ENCODE data around the gene SOST. TPM values are rescaled to one million over a fixed set of nuclear protein-coding genes. Genes with fewer than 3 reads are reported as not detected.

SOST gene
- total RNA-seq, 1 donor from 2014 or later, result not detected

DNA sequence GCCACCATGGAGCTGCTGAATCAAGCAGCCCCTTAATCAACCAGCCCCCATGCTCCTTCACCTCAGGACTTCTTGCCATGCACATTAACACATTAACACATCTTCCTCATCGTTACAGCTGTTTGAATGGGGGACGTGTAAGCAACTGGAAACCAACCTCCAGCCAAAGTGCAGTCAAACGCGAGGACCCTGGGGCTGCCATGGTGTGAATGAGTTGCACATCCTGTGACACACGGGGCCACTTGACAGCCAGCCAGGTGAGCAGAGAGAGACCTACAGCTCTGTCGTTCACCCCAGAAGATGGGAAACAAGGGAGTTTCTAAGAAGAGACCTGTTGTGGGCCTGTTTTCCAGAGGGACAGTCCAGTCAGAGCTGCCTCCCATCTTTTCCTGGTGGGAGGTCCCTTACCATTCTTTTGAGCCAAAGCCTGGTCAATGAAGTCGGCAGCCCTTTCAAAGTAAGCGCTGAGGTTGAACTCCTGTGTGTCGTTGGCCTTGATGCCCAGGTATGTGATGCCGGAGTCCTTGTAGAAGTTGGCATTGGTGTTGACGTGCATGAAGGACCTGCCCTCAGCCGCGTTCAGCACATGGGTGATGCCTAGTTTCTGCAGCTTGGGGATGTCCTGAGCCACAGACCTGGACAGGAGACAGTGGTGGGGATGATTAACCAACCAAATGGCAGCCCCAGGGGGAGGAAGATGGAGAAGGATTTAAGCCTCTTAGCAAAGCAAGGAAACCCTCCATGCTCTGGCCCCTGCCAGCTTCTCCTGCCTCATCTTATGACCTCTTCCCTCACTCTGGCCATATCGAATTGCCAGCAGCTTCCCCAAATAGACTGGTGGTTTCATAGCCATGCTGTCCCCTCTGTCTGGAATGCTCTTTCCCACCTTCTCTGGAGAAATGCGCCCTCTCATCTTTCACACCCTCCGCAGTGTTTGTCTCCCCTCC lies 16.0 kb upstream of the SOST start:
- no peaks in the 10 kb centered on the region for H3K9me3 Mint-ChIP-seq (ENCODE audit: low read depth)
- no peak overlapping the region for H3K27ac Mint-ChIP-seq (ENCODE audit: unreplicated experiment)
- H3K4me3 Mint-ChIP-seq (ENCODE audit: unreplicated experiment), result no peak overlapping the region
- DNase-seq (ENCODE audit: low spot score), result no peak
- TF ChIP-seq, protein P1, sequence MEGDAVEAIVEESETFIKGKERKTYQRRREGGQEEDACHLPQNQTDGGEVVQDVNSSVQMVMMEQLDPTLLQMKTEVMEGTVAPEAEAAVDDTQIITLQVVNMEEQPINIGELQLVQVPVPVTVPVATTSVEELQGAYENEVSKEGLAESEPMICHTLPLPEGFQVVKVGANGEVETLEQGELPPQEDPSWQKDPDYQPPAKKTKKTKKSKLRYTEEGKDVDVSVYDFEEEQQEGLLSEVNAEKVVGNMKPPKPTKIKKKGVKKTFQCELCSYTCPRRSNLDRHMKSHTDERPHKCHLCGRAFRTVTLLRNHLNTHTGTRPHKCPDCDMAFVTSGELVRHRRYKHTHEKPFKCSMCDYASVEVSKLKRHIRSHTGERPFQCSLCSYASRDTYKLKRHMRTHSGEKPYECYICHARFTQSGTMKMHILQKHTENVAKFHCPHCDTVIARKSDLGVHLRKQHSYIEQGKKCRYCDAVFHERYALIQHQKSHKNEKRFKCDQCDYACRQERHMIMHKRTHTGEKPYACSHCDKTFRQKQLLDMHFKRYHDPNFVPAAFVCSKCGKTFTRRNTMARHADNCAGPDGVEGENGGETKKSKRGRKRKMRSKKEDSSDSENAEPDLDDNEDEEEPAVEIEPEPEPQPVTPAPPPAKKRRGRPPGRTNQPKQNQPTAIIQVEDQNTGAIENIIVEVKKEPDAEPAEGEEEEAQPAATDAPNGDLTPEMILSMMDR (IDR thresholded peaks at IDR 0.05), result no peak
- H3K36me3 Mint-ChIP-seq (ENCODE audit: low read depth), result peaks cover 39% of the 10 kb centered on the region
- H3K27me3 Mint-ChIP-seq (ENCODE audit: low read depth), result no peaks in the 10 kb centered on the region
- H3K4me1 Mint-ChIP-seq (ENCODE audit: low read depth), result peaks cover 22% of the 10 kb centered on the region

DNA sequence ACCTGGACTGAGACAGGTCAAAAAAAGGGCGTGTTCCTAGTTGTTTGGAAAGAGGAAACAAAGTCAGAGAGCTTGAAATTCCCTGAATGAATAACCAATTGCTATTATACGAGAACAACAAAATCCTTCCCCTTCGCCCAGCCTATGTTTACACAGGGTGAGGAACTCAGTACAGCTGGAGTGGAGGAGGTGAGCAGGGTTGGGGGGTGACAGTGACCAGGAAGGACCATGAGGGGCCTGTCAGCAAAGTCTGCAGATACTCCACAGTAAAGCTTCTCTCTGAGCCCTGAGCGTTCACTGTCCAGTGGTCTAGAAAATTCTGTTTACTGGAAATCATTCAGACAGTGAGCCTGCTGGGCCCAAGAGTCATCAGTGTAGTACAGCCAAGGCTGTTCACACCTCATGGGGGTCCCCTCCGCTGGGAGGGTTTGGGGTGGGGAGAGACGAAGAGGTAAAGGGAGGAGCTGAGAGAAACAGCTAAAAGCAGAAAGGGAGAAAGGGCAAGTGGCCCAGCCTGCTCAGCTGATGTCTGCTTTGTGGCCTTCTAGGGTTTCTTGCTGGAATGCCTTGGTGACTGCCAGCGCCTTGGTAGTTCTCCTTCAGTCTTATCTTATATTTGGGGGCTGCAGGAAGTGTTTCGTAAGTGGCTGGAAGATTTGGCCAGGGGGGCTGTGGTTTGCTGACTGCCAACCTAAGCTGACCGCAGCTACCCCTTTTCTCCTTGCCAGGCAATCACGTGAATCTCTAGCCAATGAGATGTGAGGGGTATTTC lies 14.5 kb upstream of the SOST start:
- H3K9me3 Mint-ChIP-seq (ENCODE audit: low read depth), result no peaks in the 10 kb centered on the region
- H3K27me3 Mint-ChIP-seq (ENCODE audit: low read depth), result no peaks in the 10 kb centered on the region
- H3K4me3 Mint-ChIP-seq (ENCODE audit: unreplicated experiment), result no peak overlapping the region
- peaks cover 44% of the 10 kb centered on the region for H3K36me3 Mint-ChIP-seq (ENCODE audit: low read depth)
- DNase-seq (ENCODE audit: low spot score), result no peak
- peaks cover 17% of the 10 kb centered on the region for H3K4me1 Mint-ChIP-seq (ENCODE audit: low read depth)
- TF ChIP-seq, protein P1 (IDR thresholded peaks at IDR 0.05), result no peak
- no peak overlapping the region for H3K27ac Mint-ChIP-seq (ENCODE audit: unreplicated experiment)

DNA sequence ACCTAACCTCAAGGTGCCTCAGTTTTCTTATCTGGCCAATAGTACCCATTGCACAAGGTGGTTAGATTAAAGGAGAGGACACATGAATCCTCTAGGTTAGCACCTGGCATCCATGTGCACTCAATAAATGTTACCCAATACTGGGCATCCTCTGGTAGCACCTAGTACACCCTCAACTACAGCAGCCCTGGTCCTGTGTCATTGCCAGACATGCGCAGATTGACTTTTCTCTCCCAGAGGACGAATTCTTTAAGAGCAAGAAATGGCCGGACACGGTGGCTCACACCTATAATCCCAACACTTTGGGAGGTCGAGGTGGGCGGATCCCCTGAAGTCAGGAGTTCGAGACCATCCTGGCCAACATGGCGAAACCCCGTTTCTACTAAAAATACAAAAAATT lies 12.9 kb upstream of the SOST start:
- Mint-ChIP-seq H3K4me1 (ENCODE audit: low read depth) (peaks cover 2% of the 10 kb centered on the region), H3K27ac (ENCODE audit: unreplicated experiment) (no peak overlapping the region), H3K9me3 (ENCODE audit: low read depth) (no peaks in the 10 kb centered on the region), H3K27me3 (ENCODE audit: low read depth) (no peaks in the 10 kb centered on the region), H3K36me3 (ENCODE audit: low read depth) (peaks cover 44% of the 10 kb centered on the region), H3K4me3 (ENCODE audit: unreplicated experiment) (no peak overlapping the region)
- DNase-seq (ENCODE audit: low spot score), result no peak
- TF ChIP-seq, protein P1 (IDR thresholded peaks at IDR 0.05), result no peak

DNA sequence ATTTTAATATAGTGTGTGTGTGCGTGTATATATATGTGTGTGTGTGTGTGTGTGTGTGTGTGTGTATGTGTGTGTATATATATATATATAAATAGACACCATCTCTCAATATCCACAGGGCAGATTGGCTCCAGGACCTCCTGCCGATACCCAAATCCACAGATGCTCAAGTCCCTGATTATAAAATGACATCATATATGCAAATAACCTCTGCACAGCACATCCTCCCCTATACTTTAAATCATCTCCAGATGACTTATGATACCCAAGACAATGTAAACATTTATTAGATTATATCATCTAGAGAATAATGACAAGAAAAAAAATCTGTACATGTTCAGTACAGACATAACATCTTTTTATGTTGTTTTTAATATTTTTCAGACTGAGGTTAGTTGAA lies 12.4 kb upstream of the SOST start:
- Mint-ChIP-seq H3K27me3 (ENCODE audit: low read depth) (no peaks in the 10 kb centered on the region), H3K4me3 (ENCODE audit: unreplicated experiment) (no peak overlapping the region), H3K36me3 (ENCODE audit: low read depth) (peaks cover 43% of the 10 kb centered on the region), H3K9me3 (ENCODE audit: low read depth) (no peaks in the 10 kb centered on the region), H3K4me1 (ENCODE audit: low read depth) (no peaks in the 10 kb centered on the region), H3K27ac (ENCODE audit: unreplicated experiment) (no peak overlapping the region)
- TF ChIP-seq, protein P1 (IDR thresholded peaks at IDR 0.05), result no peak
- DNase-seq (ENCODE audit: low spot score), result no peak

DNA sequence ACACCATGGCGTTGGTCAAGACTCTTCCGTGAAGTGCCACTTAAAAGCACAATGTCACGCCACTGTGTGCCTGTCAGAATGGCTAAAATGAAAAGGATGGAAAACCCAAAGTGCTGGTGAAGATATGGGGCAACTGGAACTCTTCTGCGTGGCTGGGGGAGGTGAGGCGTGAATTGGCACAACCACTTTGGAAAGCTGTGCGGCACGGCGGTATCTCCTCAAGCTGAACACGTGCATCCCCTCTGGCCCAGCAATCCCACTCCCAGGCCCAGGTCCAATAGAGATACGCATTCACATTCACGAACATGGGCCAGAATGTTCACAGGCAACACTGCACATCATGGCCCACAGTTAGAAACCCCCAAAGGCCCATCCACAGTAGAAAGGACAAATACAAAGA lies 11.3 kb upstream of the SOST start:
- TF ChIP-seq, protein P1 (IDR thresholded peaks at IDR 0.05), result no peak
- Mint-ChIP-seq H3K4me3 (ENCODE audit: unreplicated experiment) (no peak overlapping the region), H3K27ac (ENCODE audit: unreplicated experiment) (no peak overlapping the region), H3K36me3 (ENCODE audit: low read depth) (peaks cover 40% of the 10 kb centered on the region), H3K9me3 (ENCODE audit: low read depth) (no peaks in the 10 kb centered on the region), H3K4me1 (ENCODE audit: low read depth) (no peaks in the 10 kb centered on the region), H3K27me3 (ENCODE audit: low read depth) (no peaks in the 10 kb centered on the region)
- no peak for DNase-seq (ENCODE audit: low spot score)

All from chondrocyte (in vitro differentiated cells).